Loucy (cell line): ENCODE measurements around the gene SATB2.

Experiments used
- H2AFZ ChIP-seq: fragments of 200-600 bp; sonication (generic); 2 replicates; pipeline ENCODE4 v1.6.0; 2016; ENCODE audit warnings: antibody characterized with exemption, mild to moderate bottlenecking, low read length, moderate library complexity
- H3F3A ChIP-seq: fragments of 200-600 bp; 2 replicates; pipeline ENCODE4 v1.6.0; 2016; ENCODE audit warnings: antibody characterized with exemption, low read depth, mild to moderate bottlenecking
- H3K27me3 ChIP-seq: fragments of 200-600 bp; sonication (generic); 2 replicates; pipeline ENCODE4 v1.6.1; 2014; ENCODE audit warnings: low read length, mild to moderate bottlenecking; ENCODE audit not compliant: insufficient read depth, poor library complexity, severe bottlenecking
- H3K36me3 ChIP-seq: fragments of 200-600 bp; sonication (generic); 2 replicates; pipeline ENCODE4 v1.6.1; 2016; ENCODE audit warnings: low read length; ENCODE audit not compliant: insufficient read depth
- H3K4me1 ChIP-seq: fragments of 200-600 bp; sonication (generic); 2 replicates; pipeline ENCODE4 v1.5.1; 2014; ENCODE audit warnings: low read length, mild to moderate bottlenecking; ENCODE audit not compliant: insufficient read depth, poor library complexity, severe bottlenecking
- H3K4me2 ChIP-seq: fragments of 200-600 bp; sonication (generic); 2 replicates; pipeline ENCODE4 v1.6.0; 2014; ENCODE audit warnings: antibody characterized with exemption, low read length, low read depth, mild to moderate bottlenecking; ENCODE audit not compliant: poor library complexity, severe bottlenecking
- H3K4me3 ChIP-seq: fragments of 200-600 bp; sonication (generic); 2 replicates; pipeline ENCODE4 v1.5.1; 2014; ENCODE audit warnings: low read length, mild to moderate bottlenecking, mixed read lengths; ENCODE audit not compliant: poor library complexity, severe bottlenecking
- H3K79me2 ChIP-seq: fragments of 200-600 bp; sonication (generic); 2 replicates; pipeline ENCODE4 v1.6.1; 2014; ENCODE audit warnings: low read length; ENCODE audit not compliant: insufficient read depth
- H3K9ac ChIP-seq: fragments of 200-600 bp; sonication (generic); 2 replicates; pipeline ENCODE4 v1.6.0; 2014; ENCODE audit warnings: mild to moderate bottlenecking, low read depth, low read length, moderate library complexity; ENCODE audit not compliant: poor library complexity, severe bottlenecking
- H3K9me2 ChIP-seq: fragments of 200-600 bp; sonication (generic); replicated peaks from 2 replicates; pipeline ENCODE4 v1.6.1; 2016; ENCODE audit warnings: low read depth, low read length, mixed read lengths
- H3K9me3 ChIP-seq: fragments of 200-600 bp; sonication (generic); 2 replicates; pipeline ENCODE4 v1.6.1; 2014; ENCODE audit warnings: mild to moderate bottlenecking, antibody characterized with exemption, low read length, low read depth; ENCODE audit not compliant: insufficient read depth
- H4K20me1 ChIP-seq: fragments of 200-600 bp; sonication (generic); 2 replicates; pipeline ENCODE4 v1.6.0; 2014; ENCODE audit warnings: antibody characterized with exemption, low read length, mild to moderate bottlenecking; ENCODE audit not compliant: insufficient read depth, poor library complexity, severe bottlenecking
- CTCF ChIP-seq: fragments of 200-600 bp; sonication (generic); conservative IDR thresholded peaks from 2 replicates; pipeline ENCODE4 v1.5.1; 2014; ENCODE audit warnings: mild to moderate bottlenecking, antibody characterized with exemption, low read length
- EZH2phosphoT487 ChIP-seq: fragments of 200-600 bp; IDR thresholded peaks from 2 replicates; pipeline ENCODE4 v1.6.1; 2018; ENCODE audit warnings: antibody characterized with exemption, mild to moderate bottlenecking, moderate library complexity, borderline replicate concordance

SATB2 gene

GRCh38 chr2:199341123-199341522 is 116.6 kb downstream of the SATB2 start:
- H4K20me1 ChIP-seq = no peaks in the 10 kb centered on the region
- H3K79me2 ChIP-seq = no peaks in the 10 kb centered on the region
- no peaks in the 10 kb centered on the region for H3F3A ChIP-seq
- TF ChIP-seq EZH2phosphoT487 (no peak), CTCF (no peak)
- no peaks in the 10 kb centered on the region for H3K4me1 ChIP-seq
- H3K4me3 ChIP-seq = no peak overlapping the region
- no peak overlapping the region for H3K9ac ChIP-seq
- H3K9me2 ChIP-seq = no peaks in the 10 kb centered on the region
- H3K9me3 ChIP-seq = no peaks in the 10 kb centered on the region
- H2AFZ ChIP-seq = no peak overlapping the region
- H3K27me3 ChIP-seq = no peaks in the 10 kb centered on the region
- H3K36me3 ChIP-seq = no peaks in the 10 kb centered on the region
- H3K4me2 ChIP-seq = no peak overlapping the region

GRCh38 chr2:199339891-199340605 is 117.7 kb downstream of the SATB2 start:
- no peak overlapping the region for H3K4me3 ChIP-seq
- H3K9ac ChIP-seq = no peak overlapping the region
- H3K36me3 ChIP-seq = no peaks in the 10 kb centered on the region
- no peak overlapping the region for H3K4me2 ChIP-seq
- H3K9me2 ChIP-seq = no peaks in the 10 kb centered on the region
- no peaks in the 10 kb centered on the region for H3F3A ChIP-seq
- TF ChIP-seq EZH2phosphoT487 (no peak), CTCF (no peak)
- H3K4me1 ChIP-seq = no peaks in the 10 kb centered on the region
- no peaks in the 10 kb centered on the region for H3K27me3 ChIP-seq
- no peaks in the 10 kb centered on the region for H3K9me3 ChIP-seq
- H3K79me2 ChIP-seq = no peaks in the 10 kb centered on the region
- no peak overlapping the region for H2AFZ ChIP-seq
- H4K20me1 ChIP-seq = no peaks in the 10 kb centered on the region

GRCh38 chr2:199336546-199336945 is 121.2 kb downstream of the SATB2 start:
- Histone ChIP-seq H3F3A (no peaks in the 10 kb centered on the region), H3K9ac (no peak overlapping the region), H3K27me3 (no peaks in the 10 kb centered on the region), H3K9me3 (no peaks in the 10 kb centered on the region), H3K4me3 (no peak overlapping the region), H3K36me3 (no peaks in the 10 kb centered on the region), H3K4me2 (no peak overlapping the region), H3K79me2 (no peaks in the 10 kb centered on the region), H4K20me1 (no peaks in the 10 kb centered on the region), H3K9me2 (no peaks in the 10 kb centered on the region), H3K4me1 (no peaks in the 10 kb centered on the region), H2AFZ (no peak overlapping the region)
- TF ChIP-seq CTCF (no peak), EZH2phosphoT487 (no peak)
